ENCODE data around the gene CD48.

Gene CD48

GRCh38 chr1:160630523-160631451, 80.8 kb downstream of the CD48 start:
- DNase-seq: no peak

GRCh38 chr1:160629286-160630210, 82.1 kb downstream of the CD48 start:
- DNase-seq: no peak

- no peak for DNase-seq
These were observed 82.8 kb downstream of the CD48 start for GRCh38 chr1:160628799-160629263.
